HEK293 (cell line): Measurements from ENCODE around the gene ADRA2B.

Experiments used
- REPIN1 ChIP-seq: fragments of 450-650 bp; formaldehyde crosslinking; IDR thresholded peaks from 2 replicates; pipeline ENCODE4 v1.5.1; 2017; ENCODE audit warnings: missing biosample characterization, missing genetic modification characterization, low read depth
- SETDB1 ChIP-seq: IDR thresholded peaks from one replicate; pipeline ENCODE4 v1.6.1; 2017; ENCODE audit warnings: mild to moderate bottlenecking, low read length, moderate library complexity, mixed read lengths; ENCODE audit not compliant: insufficient read length
- TCF7L2 ChIP-seq: IDR thresholded peaks from 2 replicates; pipeline ENCODE4 v1.6.1; 2011; ENCODE audit warnings: low read depth, mild to moderate bottlenecking, inconsistent platforms, low read length, moderate library complexity, borderline replicate concordance
- YY1 ChIP-seq: fragments of 450-650 bp; formaldehyde crosslinking; IDR thresholded peaks from 2 replicates; pipeline ENCODE4 v1.5.1; 2018; ENCODE audit warnings: missing biosample characterization, missing genetic modification characterization
- ZEB2 ChIP-seq: fragments of 450-650 bp; formaldehyde crosslinking; IDR thresholded peaks from 2 replicates; pipeline ENCODE4 v1.5.1; 2016; ENCODE audit warnings: missing biosample characterization, missing genetic modification characterization
- ZNF311 ChIP-seq: fragments of 450-650 bp; formaldehyde crosslinking; IDR thresholded peaks from 2 replicates; pipeline ENCODE4 v1.5.1; 2017; ENCODE audit warnings: missing biosample characterization, missing genetic modification characterization, borderline replicate concordance
- ZNF544 ChIP-seq: fragments of 450-650 bp; formaldehyde crosslinking; IDR thresholded peaks from 2 replicates; pipeline ENCODE4 v1.5.0; 2017; ENCODE audit warnings: missing biosample characterization, missing genetic modification characterization
- ZNF76 ChIP-seq: fragments of 450-650 bp; formaldehyde crosslinking; IDR thresholded peaks from 2 replicates; pipeline ENCODE4; 2016; ENCODE audit warnings: low read depth, missing biosample characterization, missing genetic modification characterization, borderline replicate concordance
- ZSCAN16 ChIP-seq: fragments of 450-650 bp; formaldehyde crosslinking; IDR thresholded peaks from 2 replicates; pipeline ENCODE4 v1.5.1; 2016; ENCODE audit warnings: missing biosample characterization, missing genetic modification characterization
- TF ChIP-seq, protein P1 (sequence below): fragments of 450-650 bp; formaldehyde crosslinking; IDR thresholded peaks from 2 replicates; pipeline ENCODE4 v1.5.1; 2016; ENCODE audit warnings: missing biosample characterization, missing genetic modification characterization
- TF ChIP-seq, protein P2 (sequence below): fragments of 450-650 bp; formaldehyde crosslinking; IDR thresholded peaks from 2 replicates; pipeline ENCODE4 v1.5.1; 2016; ENCODE audit warnings: missing biosample characterization, missing genetic modification characterization
- TF ChIP-seq, protein P3 (sequence below): fragments of 450-650 bp; formaldehyde crosslinking; IDR thresholded peaks from 2 replicates; pipeline ENCODE4 v1.5.1; 2017; ENCODE audit warnings: missing biosample characterization, mild to moderate bottlenecking, missing genetic modification characterization, moderate library complexity
- TF ChIP-seq, protein P4 (sequence below): IDR thresholded peaks from 2 replicates; pipeline ENCODE4 v1.6.1; 2011; ENCODE audit warnings: mild to moderate bottlenecking, low read depth, low read length, borderline replicate concordance

DNA sequence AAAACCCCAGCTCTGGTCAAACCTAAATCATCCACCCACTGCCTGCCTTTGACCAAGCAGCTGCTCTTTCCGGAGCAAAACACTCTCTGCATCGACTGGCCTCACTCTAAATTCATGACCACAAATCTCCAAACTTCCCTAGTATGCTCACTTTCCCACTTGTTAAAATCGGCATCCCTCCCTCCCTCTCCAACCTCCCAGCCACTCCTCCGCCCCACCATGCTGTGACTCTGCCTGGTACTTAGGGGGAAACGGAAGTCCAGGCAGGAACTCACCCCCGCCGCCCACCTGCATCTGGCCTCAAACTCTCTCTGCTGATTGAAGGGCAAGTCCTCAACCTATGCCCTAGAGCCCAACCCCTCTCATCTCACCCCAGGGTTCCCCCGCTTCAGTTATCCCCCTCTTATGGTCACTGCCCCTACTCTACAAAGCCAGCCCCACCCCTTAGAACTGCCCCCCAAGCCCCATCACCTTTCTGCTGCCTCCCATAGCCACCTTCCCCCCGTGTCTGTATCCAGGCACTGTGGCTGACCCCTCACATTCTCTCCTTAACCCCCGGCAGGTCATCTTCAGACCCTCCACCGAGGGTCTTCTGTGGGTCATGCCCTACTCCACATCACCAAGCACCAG is 3.8 kb upstream of the ADRA2B start:
- TF ChIP-seq, protein P1, sequence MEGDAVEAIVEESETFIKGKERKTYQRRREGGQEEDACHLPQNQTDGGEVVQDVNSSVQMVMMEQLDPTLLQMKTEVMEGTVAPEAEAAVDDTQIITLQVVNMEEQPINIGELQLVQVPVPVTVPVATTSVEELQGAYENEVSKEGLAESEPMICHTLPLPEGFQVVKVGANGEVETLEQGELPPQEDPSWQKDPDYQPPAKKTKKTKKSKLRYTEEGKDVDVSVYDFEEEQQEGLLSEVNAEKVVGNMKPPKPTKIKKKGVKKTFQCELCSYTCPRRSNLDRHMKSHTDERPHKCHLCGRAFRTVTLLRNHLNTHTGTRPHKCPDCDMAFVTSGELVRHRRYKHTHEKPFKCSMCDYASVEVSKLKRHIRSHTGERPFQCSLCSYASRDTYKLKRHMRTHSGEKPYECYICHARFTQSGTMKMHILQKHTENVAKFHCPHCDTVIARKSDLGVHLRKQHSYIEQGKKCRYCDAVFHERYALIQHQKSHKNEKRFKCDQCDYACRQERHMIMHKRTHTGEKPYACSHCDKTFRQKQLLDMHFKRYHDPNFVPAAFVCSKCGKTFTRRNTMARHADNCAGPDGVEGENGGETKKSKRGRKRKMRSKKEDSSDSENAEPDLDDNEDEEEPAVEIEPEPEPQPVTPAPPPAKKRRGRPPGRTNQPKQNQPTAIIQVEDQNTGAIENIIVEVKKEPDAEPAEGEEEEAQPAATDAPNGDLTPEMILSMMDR (tag by site-specific recombination) = no peak
- TF ChIP-seq SETDB1 (no peak), ZEB2 (tag by site-specific recombination) (no peak), ZNF544 (tag by site-specific recombination) (no peak), REPIN1 (tag by site-specific recombination) (no peak), ZNF76 (no peak), ZNF311 (tag by site-specific recombination) (no peak), YY1 (tag by site-specific recombination) (no peak), TCF7L2 (no peak), ZSCAN16 (no peak)
- TF ChIP-seq, protein P2, sequence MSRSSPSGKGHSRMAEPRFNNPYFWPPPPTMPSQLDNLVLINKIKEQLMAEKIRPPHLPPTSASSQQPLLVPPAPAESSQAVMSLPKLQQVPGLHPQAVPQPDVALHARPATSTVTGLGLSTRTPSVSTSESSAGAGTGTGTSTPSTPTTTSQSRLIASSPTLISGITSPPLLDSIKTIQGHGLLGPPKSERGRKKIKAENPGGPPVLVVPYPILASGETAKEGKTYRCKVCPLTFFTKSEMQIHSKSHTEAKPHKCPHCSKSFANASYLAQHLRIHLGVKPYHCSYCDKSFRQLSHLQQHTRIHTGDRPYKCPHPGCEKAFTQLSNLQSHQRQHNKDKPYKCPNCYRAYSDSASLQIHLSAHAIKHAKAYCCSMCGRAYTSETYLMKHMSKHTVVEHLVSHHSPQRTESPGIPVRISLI = no peak
- TF ChIP-seq, protein P3, sequence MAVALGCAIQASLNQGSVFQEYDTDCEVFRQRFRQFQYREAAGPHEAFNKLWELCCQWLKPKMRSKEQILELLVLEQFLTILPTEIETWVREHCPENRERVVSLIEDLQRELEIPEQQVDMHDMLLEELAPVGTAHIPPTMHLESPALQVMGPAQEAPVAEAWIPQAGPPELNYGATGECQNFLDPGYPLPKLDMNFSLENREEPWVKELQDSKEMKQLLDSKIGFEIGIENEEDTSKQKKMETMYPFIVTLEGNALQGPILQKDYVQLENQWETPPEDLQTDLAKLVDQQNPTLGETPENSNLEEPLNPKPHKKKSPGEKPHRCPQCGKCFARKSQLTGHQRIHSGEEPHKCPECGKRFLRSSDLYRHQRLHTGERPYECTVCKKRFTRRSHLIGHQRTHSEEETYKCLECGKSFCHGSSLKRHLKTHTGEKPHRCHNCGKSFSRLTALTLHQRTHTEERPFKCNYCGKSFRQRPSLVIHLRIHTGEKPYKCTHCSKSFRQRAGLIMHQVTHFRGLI (tag by site-specific recombination) = no peak
- TF ChIP-seq, protein P4, sequence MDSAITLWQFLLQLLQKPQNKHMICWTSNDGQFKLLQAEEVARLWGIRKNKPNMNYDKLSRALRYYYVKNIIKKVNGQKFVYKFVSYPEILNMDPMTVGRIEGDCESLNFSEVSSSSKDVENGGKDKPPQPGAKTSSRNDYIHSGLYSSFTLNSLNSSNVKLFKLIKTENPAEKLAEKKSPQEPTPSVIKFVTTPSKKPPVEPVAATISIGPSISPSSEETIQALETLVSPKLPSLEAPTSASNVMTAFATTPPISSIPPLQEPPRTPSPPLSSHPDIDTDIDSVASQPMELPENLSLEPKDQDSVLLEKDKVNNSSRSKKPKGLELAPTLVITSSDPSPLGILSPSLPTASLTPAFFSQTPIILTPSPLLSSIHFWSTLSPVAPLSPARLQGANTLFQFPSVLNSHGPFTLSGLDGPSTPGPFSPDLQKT = no peak
